ENCODE measurements around the gene SCUBE1.

The SCUBE1 gene

GRCh38 chr22:43253839-43254238 lies 89.3 kb downstream of the SCUBE1 start:
- Histone ChIP-seq H3K4me3 (ENCODE audit: low read depth, low read length, poor library complexity, severe bottlenecking) (no peak overlapping the region), H3K9me3 (ENCODE audit: low read length) (no peaks in the 10 kb centered on the region), H3K79me2 (ENCODE audit: insufficient read depth, low read length) (no peaks in the 10 kb centered on the region), H3K4me1 (ENCODE audit: insufficient read depth, low read length, severe bottlenecking) (no peaks in the 10 kb centered on the region), H3F3A (ENCODE audit: insufficient read depth, low read length) (no peaks in the 10 kb centered on the region), H3K27me3 (ENCODE audit: insufficient read depth, low read length) (peaks cover 24% of the 10 kb centered on the region), H4K20me1 (ENCODE audit: insufficient read depth, low read length) (no peaks in the 10 kb centered on the region), H3K4me2 (ENCODE audit: low read length) (no peak overlapping the region), H2AFZ (ENCODE audit: low read length) (no peak overlapping the region), H3K36me3 (ENCODE audit: insufficient read depth, low read length) (no peaks in the 10 kb centered on the region), H3K27ac (ENCODE audit: low read depth, low read length, poor library complexity, severe bottlenecking) (no peak overlapping the region), H3K9ac (ENCODE audit: low read length) (no peak overlapping the region), H3K9me2 (ENCODE audit: low read depth, low read length) (no peaks in the 10 kb centered on the region)
- no peak for TF ChIP-seq CTCF (IDR thresholded peaks at IDR 0.05; ENCODE audit: low read length)
- TF ChIP-seq EZH2 (IDR thresholded peaks at IDR 0.05; ENCODE audit: borderline replicate concordance, low read length): no peak

GRCh38 chr22:43252319-43252718 lies 90.9 kb downstream of the SCUBE1 start:
- Histone ChIP-seq H3K4me2 (ENCODE audit: low read length) (no peak overlapping the region), H3F3A (ENCODE audit: insufficient read depth, low read length) (no peaks in the 10 kb centered on the region), H3K27ac (ENCODE audit: low read depth, low read length, poor library complexity, severe bottlenecking) (no peak overlapping the region), H3K27me3 (ENCODE audit: insufficient read depth, low read length) (peaks cover 24% of the 10 kb centered on the region), H3K9me2 (ENCODE audit: low read depth, low read length) (no peaks in the 10 kb centered on the region), H3K79me2 (ENCODE audit: insufficient read depth, low read length) (no peaks in the 10 kb centered on the region), H3K36me3 (ENCODE audit: insufficient read depth, low read length) (no peaks in the 10 kb centered on the region), H3K9ac (ENCODE audit: low read length) (no peak overlapping the region), H4K20me1 (ENCODE audit: insufficient read depth, low read length) (no peaks in the 10 kb centered on the region), H2AFZ (ENCODE audit: low read length) (no peak overlapping the region), H3K4me1 (ENCODE audit: insufficient read depth, low read length, severe bottlenecking) (no peaks in the 10 kb centered on the region), H3K9me3 (ENCODE audit: low read length) (no peaks in the 10 kb centered on the region), H3K4me3 (ENCODE audit: low read depth, low read length, poor library complexity, severe bottlenecking) (no peak overlapping the region)
- TF ChIP-seq CTCF (IDR thresholded peaks at IDR 0.05; ENCODE audit: low read length) (no peak), EZH2 (IDR thresholded peaks at IDR 0.05; ENCODE audit: borderline replicate concordance, low read length) (no peak)

GRCh38 chr22:43249789-43250471 lies 93.2 kb downstream of the SCUBE1 start:
- Histone ChIP-seq H3K9me2 (ENCODE audit: low read depth, low read length) (no peaks in the 10 kb centered on the region), H3K27ac (ENCODE audit: low read depth, low read length, poor library complexity, severe bottlenecking) (no peak overlapping the region), H3K4me1 (ENCODE audit: insufficient read depth, low read length, severe bottlenecking) (no peaks in the 10 kb centered on the region), H3K9ac (ENCODE audit: low read length) (no peak overlapping the region), H3K79me2 (ENCODE audit: insufficient read depth, low read length) (no peaks in the 10 kb centered on the region), H3K9me3 (ENCODE audit: low read length) (no peaks in the 10 kb centered on the region), H3K4me3 (ENCODE audit: low read depth, low read length, poor library complexity, severe bottlenecking) (no peak overlapping the region), H4K20me1 (ENCODE audit: insufficient read depth, low read length) (no peaks in the 10 kb centered on the region), H3F3A (ENCODE audit: insufficient read depth, low read length) (no peaks in the 10 kb centered on the region), H3K27me3 (ENCODE audit: insufficient read depth, low read length) (peaks cover 22% of the 10 kb centered on the region), H3K36me3 (ENCODE audit: insufficient read depth, low read length) (no peaks in the 10 kb centered on the region), H2AFZ (ENCODE audit: low read length) (no peak overlapping the region), H3K4me2 (ENCODE audit: low read length) (no peak overlapping the region)
- no peak for TF ChIP-seq CTCF (IDR thresholded peaks at IDR 0.05; ENCODE audit: low read length)
- no peak for TF ChIP-seq EZH2 (IDR thresholded peaks at IDR 0.05; ENCODE audit: borderline replicate concordance, low read length)

All from OCI-LY1 (cell line).